B cell (primary cell): Measurements from ENCODE around the gene BPIFB6. TPM values are rescaled to one million over a fixed set of nuclear protein-coding genes. Genes with fewer than 3 reads are reported as not detected.

Experiments used
- ATAC-seq: fragments of 200-7000 bp; cut with Tn5 transposase; one replicate; pipeline ENCODE4 v1.10.0; 2021; ENCODE audit warnings: low read depth, mild to moderate bottlenecking, moderate number of reproducible peaks, moderate library complexity
- CTCF ChIA-PET: fragments of 350-600 bp; sonication (Branson Sonifier 250); formaldehyde crosslinking; loops from one replicate; lab custom pipeline; 2021; ENCODE audit warnings: antibody characterized with exemption, inconsistent platforms; lab: Charles Lee
- POLR2A ChIA-PET: fragments of 350-600 bp; sonication (Branson Sonifier 250); formaldehyde crosslinking; loops from one replicate; lab custom pipeline; 2021; ENCODE audit warnings: antibody characterized with exemption; lab: Charles Lee
- DNase-seq: peaks from one replicate; pipeline ENCODE4 v3.0.0; 2013
- H2AFZ ChIP-seq: 2 replicates; pipeline ENCODE4 v1.6.1; 2012; ENCODE audit warnings: mild to moderate bottlenecking, low read depth, low read length; ENCODE audit not compliant: insufficient read depth, poor library complexity, severe bottlenecking
- H3K27ac ChIP-seq, 2 donors: 1 replicate in 1 of 2; 2 replicates in 1 of 2; pipeline ENCODE4 v1.5.1; 2012 to 2013; ENCODE audit warnings: low read length in 2 of 2, mild to moderate bottlenecking in 2 of 2, moderate library complexity in 1 of 2
- H3K27me3 ChIP-seq, 4 experiments: fragments of 200-600 bp in 1 of 4; sonication (generic) in 1 of 4; replicated peaks in 1 of 4; 1 replicate in 2 of 4; 2 replicates in 2 of 4; pipeline versions ENCODE4 v1.6.1 to v1.7.0; 2013 to 2016; ENCODE audit warnings: low read length in 3 of 4, mild to moderate bottlenecking in 2 of 4, mixed read lengths in 1 of 4, moderate library complexity in 1 of 4; ENCODE audit not compliant: insufficient read depth in 4 of 4, control insufficient read depth in 3 of 4; ENCODE audit errors: control extremely low read depth in 1 of 4
- H3K36me3 ChIP-seq, 2 experiments: replicated peaks in 1 of 2; 1 replicate in 1 of 2; 2 replicates in 1 of 2; pipeline versions ENCODE4 v1.6.1 to v1.7.1; 2013; ENCODE audit warnings: low read length in 1 of 2; ENCODE audit not compliant: insufficient read depth in 2 of 2, control insufficient read depth in 1 of 2; ENCODE audit errors: control extremely low read depth in 1 of 2, extremely low read depth in 1 of 2
- H3K4me1 ChIP-seq, 2 donors: fragments of 200-600 bp in 1 of 2; sonication (generic) in 1 of 2; 1 replicate in 1 of 2; 2 replicates in 1 of 2; pipeline versions ENCODE4 v1.5.1 to v1.6.1; 2013 to 2017; ENCODE audit warnings: low read length in 2 of 2; ENCODE audit not compliant: control insufficient read depth in 2 of 2, insufficient read depth in 2 of 2
- H3K4me2 ChIP-seq: replicated peaks from 2 replicates; pipeline ENCODE3; 2012; ENCODE audit warnings: mild to moderate bottlenecking, low read depth, low read length; ENCODE audit not compliant: poor library complexity, severe bottlenecking
- H3K4me3 ChIP-seq, 5 experiments: fragments of 200-600 bp in 1 of 5; sonication (generic) in 1 of 5; 1 replicate in 3 of 5; 2 replicates in 2 of 5; pipeline versions ENCODE4 v1.5.1 to v1.7.0; 2011 to 2016; ENCODE audit warnings: low read length in 4 of 5, mild to moderate bottlenecking in 4 of 5, low read depth in 2 of 5, control low read depth in 1 of 5, moderate library complexity in 1 of 5; ENCODE audit not compliant: insufficient read depth in 1 of 5; ENCODE audit errors: control extremely low read depth in 1 of 5, extremely low read depth in 1 of 5
- H3K79me2 ChIP-seq: fragments of 200-600 bp; sonication (generic); one replicate; pipeline ENCODE4 v1.6.0; 2016; ENCODE audit warnings: low read length; ENCODE audit not compliant: control insufficient read depth, insufficient read depth
- H3K9ac ChIP-seq: fragments of 200-600 bp; sonication (generic); 2 replicates; pipeline ENCODE4 v1.6.1; 2017; ENCODE audit warnings: mild to moderate bottlenecking, low read length, moderate library complexity
- H3K9me3 ChIP-seq, 3 donors: one replicate each; pipeline versions ENCODE4 v1.6.1 to v1.7.1; 2013; ENCODE audit warnings: low read length in 2 of 3; ENCODE audit not compliant: control insufficient read depth in 2 of 3, insufficient read depth in 1 of 3; ENCODE audit errors: control extremely low read depth in 1 of 3
- H4K20me1 ChIP-seq: 2 replicates; pipeline ENCODE4 v1.6.0; 2012; ENCODE audit warnings: mild to moderate bottlenecking, low read length; ENCODE audit not compliant: insufficient read depth, control insufficient read depth, poor library complexity, severe bottlenecking
- H3K27ac Mint-ChIP-seq: one replicate; pipeline ENCODE4 v1.8.0; 2021; ENCODE audit warnings: mixed read lengths
- H3K27me3 Mint-ChIP-seq: one replicate; pipeline ENCODE4 v1.8.0; 2021; ENCODE audit warnings: mixed read lengths
- H3K4me1 Mint-ChIP-seq: one replicate; pipeline ENCODE4 v1.8.0; 2021; ENCODE audit warnings: mixed read lengths
- H3K4me3 Mint-ChIP-seq: one replicate; pipeline ENCODE4 v1.8.0; 2021; ENCODE audit warnings: mixed read lengths
- H3K9me3 Mint-ChIP-seq: one replicate; pipeline ENCODE4 v1.8.0; 2022; ENCODE audit warnings: mixed read lengths; ENCODE audit not compliant: insufficient read depth
- EZH2 ChIP-seq: IDR thresholded peaks from 2 replicates; pipeline ENCODE4 v1.6.1; 2012; ENCODE audit warnings: borderline replicate concordance, low read depth, mild to moderate bottlenecking, moderate library complexity, low read length; ENCODE audit not compliant: insufficient read depth, poor library complexity, severe bottlenecking
- WGBS: methylation state at CpG from one replicate; pipeline ENCODE4 v1.1.5; 2013; ENCODE audit warnings: missing lambda C conversion rate; ENCODE audit not compliant: insufficient coverage; 5-methylcytosine and 5-hydroxymethylcytosine counted together
- intact Hi-C: fragments of 100-400 bp; cut with micrococcal nuclease; formaldehyde crosslinking; loops from one replicate; pipeline ENCODE4 v1.10.0; 2022
- polyA plus RNA-seq: library from polyadenylated mRNA; depleted of rRNA; stranded (reverse); fragments of >200 nt; gene quantifications from 2 replicates; pipeline ENCODE4 v1.2.3, GENCODE V29; 2012
- total RNA-seq, 2 donors: library from RNA; stranded (reverse); fragments of 120-200 nt in 1 of 2; gene quantifications; 1 replicate in 1 of 2; 2 replicates in 1 of 2; pipeline versions ENCODE4 v1.2.3 to v1.2.4, GENCODE V29; 2013 to 2022
- TF ChIP-seq, protein P1 (sequence below): fragments of 200-600 bp; IDR thresholded peaks from one replicate; pipeline ENCODE4 v1.8.0; 2022; ENCODE audit warnings: antibody characterized with exemption, mild to moderate bottlenecking

BPIFB6 gene
- total and polyA plus RNA-seq, 2 donors (not counting 1 experiment from before 2014, with no cell fraction given), result not detected

DNA sequence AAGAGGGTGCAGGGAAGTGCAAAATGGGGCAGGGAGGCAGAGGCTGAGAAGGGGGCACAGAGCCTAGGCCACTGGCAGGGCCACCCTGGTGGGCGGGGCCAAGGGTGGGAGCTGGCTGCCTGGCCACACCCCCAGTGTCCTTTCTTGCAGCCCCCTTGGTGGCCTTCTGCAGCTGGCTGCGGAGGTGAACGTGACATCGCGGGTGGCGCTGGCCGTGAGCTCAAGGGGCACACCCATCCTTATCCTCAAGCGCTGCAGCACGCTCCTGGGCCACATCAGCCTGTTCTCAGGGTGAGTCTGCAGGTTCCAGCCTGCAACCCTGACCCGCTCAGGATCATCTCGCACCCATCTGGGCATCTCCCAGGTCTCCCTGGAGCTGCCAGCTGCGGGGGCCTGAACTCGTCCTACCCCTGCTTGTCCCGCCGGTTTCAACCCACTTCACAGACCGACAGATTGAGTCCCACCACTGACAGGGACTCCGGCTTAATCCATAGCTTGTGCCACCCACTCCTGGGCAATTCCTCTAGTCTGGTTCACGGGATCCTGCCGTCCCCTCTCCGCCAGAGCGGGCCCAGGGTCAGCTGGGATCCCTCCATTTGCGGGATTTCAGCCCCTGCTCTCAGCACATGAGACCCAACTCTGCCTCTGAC is 28.4 kb downstream of the BPIFB6 start:
- Histone ChIP-seq H3K79me2 (no peaks in the 10 kb centered on the region), H3K4me2 (no peak overlapping the region), H3K4me1 (no peaks in the 10 kb centered on the region), H2AFZ (no peak overlapping the region), H3K27me3 (no peaks in the 10 kb centered on the region), H4K20me1 (no peaks in the 10 kb centered on the region), H3K4me3 (no peak overlapping the region), H3K9ac (no peak overlapping the region), H3K27ac (no peak overlapping the region), H3K36me3 (no peaks in the 10 kb centered on the region), H3K9me3 (no peaks in the 10 kb centered on the region)
- TF ChIP-seq, protein P1, sequence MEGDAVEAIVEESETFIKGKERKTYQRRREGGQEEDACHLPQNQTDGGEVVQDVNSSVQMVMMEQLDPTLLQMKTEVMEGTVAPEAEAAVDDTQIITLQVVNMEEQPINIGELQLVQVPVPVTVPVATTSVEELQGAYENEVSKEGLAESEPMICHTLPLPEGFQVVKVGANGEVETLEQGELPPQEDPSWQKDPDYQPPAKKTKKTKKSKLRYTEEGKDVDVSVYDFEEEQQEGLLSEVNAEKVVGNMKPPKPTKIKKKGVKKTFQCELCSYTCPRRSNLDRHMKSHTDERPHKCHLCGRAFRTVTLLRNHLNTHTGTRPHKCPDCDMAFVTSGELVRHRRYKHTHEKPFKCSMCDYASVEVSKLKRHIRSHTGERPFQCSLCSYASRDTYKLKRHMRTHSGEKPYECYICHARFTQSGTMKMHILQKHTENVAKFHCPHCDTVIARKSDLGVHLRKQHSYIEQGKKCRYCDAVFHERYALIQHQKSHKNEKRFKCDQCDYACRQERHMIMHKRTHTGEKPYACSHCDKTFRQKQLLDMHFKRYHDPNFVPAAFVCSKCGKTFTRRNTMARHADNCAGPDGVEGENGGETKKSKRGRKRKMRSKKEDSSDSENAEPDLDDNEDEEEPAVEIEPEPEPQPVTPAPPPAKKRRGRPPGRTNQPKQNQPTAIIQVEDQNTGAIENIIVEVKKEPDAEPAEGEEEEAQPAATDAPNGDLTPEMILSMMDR, result no peak
- no peak for TF ChIP-seq EZH2
- H3K4me1 Mint-ChIP-seq, result no peaks in the 10 kb centered on the region
- H3K9me3 Mint-ChIP-seq, result no peaks in the 10 kb centered on the region
- ATAC-seq (no peak), DNase-seq (no peak)
- WGBS, result 89% methylated on average over 22 of the region's 22 CpGs
- ChIA-PET CTCF (interaction anchor here (1.4 kb wide), 1 partner anchor 158 kb away, joined by 3 read pairs; no protein-coding TSS in a partner anchor), POLR2A (no interaction called here)
- no peak overlapping the region for H3K4me3 Mint-ChIP-seq
- no peak overlapping the region for H3K27ac Mint-ChIP-seq
- H3K27me3 Mint-ChIP-seq, result no peaks in the 10 kb centered on the region
- intact Hi-C loops, result no loop called here

DNA sequence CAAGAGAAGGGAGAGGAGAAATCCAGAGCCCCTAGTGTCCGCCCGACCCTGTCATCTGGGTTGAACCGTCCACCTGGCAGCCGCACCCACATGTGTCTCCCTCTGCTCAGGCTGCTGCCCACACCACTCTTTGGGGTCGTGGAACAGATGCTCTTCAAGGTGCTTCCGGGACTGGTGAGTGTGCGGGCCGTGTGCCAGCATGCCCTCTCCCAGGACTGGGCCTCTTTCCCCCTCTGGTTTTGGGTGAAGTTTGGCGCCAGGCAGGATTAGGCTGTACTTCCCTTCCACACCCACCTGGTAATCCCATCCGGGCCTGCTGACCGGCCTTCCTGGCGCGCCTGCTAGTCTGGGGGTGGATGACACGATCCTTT is 30.2 kb downstream of the BPIFB6 start:
- no peaks in the 10 kb centered on the region for H3K9me3 ChIP-seq
- no peaks in the 10 kb centered on the region for H3K27me3 ChIP-seq
- Mint-ChIP-seq H3K27me3 (no peaks in the 10 kb centered on the region), H3K4me1 (no peaks in the 10 kb centered on the region), H3K9me3 (no peaks in the 10 kb centered on the region), H3K27ac (no peak overlapping the region), H3K4me3 (no peak overlapping the region)
- CTCF ChIA-PET, result no interaction called here
- ATAC-seq, result no peak
- no peaks in the 10 kb centered on the region for H3K4me1 ChIP-seq
- H3K27ac ChIP-seq, result no peak overlapping the region
- no peak for DNase-seq
- intact Hi-C loops, result no loop called here
- no peaks in the 10 kb centered on the region for H4K20me1 ChIP-seq
- H3K36me3 ChIP-seq, result no peaks in the 10 kb centered on the region
- 81% methylated on average over 8 of the region's 14 CpGs for WGBS
- H3K9ac ChIP-seq, result no peak overlapping the region
- POLR2A ChIA-PET, result no interaction called here
- H3K4me2 ChIP-seq, result no peak overlapping the region
- H2AFZ ChIP-seq, result no peak overlapping the region
- no peaks in the 10 kb centered on the region for H3K79me2 ChIP-seq
- no peak overlapping the region for H3K4me3 ChIP-seq
- TF ChIP-seq, protein P1, result no peak
- no peak for TF ChIP-seq EZH2
